Prostate gland (tissue), 2 donors: ENCODE measurements around the gene SORBS2. TPM values are rescaled to one million over a fixed set of nuclear protein-coding genes. Genes with fewer than 3 reads are reported as not detected.

ENCODE experiments used
- DNase-seq: peaks from one replicate; pipeline ENCODE4 v3.0.0-alpha.2; 2019; ENCODE audit warnings: low spot score
- H3K27ac ChIP-seq, 2 donors: fragments of 200-600 bp; sonication (generic); 2 replicates each; pipeline ENCODE4 v1.5.1; 2017 to 2019
- H3K27me3 ChIP-seq: fragments of 200-600 bp; sonication (generic); replicated peaks from 2 replicates; pipeline ENCODE4 v1.5.1; 2019; ENCODE audit not compliant: insufficient read depth
- H3K36me3 ChIP-seq, 2 donors: fragments of 200-600 bp; sonication (generic); 1 replicate in 1 of 2; 2 replicates in 1 of 2; pipeline versions ENCODE4 v1.5.1 to v1.8.1; 2017 to 2019
- H3K4me1 ChIP-seq: fragments of 200-600 bp; sonication (generic); replicated peaks from 2 replicates; pipeline ENCODE4 v1.5.1; 2019
- H3K4me3 ChIP-seq, 2 donors: fragments of 200-600 bp; sonication (generic); 2 replicates each; pipeline ENCODE4 v1.5.1; 2017 to 2019
- H3K9me3 ChIP-seq: fragments of 200-600 bp; sonication (generic); 2 replicates; pipeline ENCODE4 v1.5.1; 2017
- POLR2A ChIP-seq: fragments of 450-650 bp; IDR thresholded peaks from one replicate; pipeline ENCODE4 v1.6.1; 2016; ENCODE audit warnings: antibody characterized with exemption, mild to moderate bottlenecking
- POLR2AphosphoS5 ChIP-seq: sonication (generic); formaldehyde crosslinking; IDR thresholded peaks from one replicate; pipeline ENCODE4 v1.6.1; 2017; ENCODE audit warnings: antibody characterized with exemption
- WGBS: methylation state at CpG from one replicate; pipeline ENCODE4 v1.1.5; 2018; 5-methylcytosine and 5-hydroxymethylcytosine counted together
- intact Hi-C: fragments of 100-400 bp; cut with DNase I; formaldehyde crosslinking; loops from one replicate; pipeline ENCODE4 v1.14.2; 2022
- total RNA-seq, 2 donors: library from RNA; depleted of rRNA; stranded (reverse); fragments of >200 nt; gene quantifications; one replicate each; pipeline ENCODE4 v1.1.0, GENCODE V29; 2016
- TF ChIP-seq, protein P1 (sequence below), 4 experiments: fragments of 200-600 bp in 2 of 4; fragments of 450-650 bp in 2 of 4; sonication (generic) in 2 of 4; IDR thresholded peaks; 1 replicate in 3 of 4; 2 replicates in 1 of 4; pipeline ENCODE4 v1.5.1; 2016 to 2019; ENCODE audit warnings: antibody characterized with exemption in 4 of 4, mild to moderate bottlenecking in 2 of 4, moderate library complexity in 2 of 4

Gene SORBS2
- total RNA-seq, 2 donors from 2014 or later, result 175 to 242 TPM

DNA sequence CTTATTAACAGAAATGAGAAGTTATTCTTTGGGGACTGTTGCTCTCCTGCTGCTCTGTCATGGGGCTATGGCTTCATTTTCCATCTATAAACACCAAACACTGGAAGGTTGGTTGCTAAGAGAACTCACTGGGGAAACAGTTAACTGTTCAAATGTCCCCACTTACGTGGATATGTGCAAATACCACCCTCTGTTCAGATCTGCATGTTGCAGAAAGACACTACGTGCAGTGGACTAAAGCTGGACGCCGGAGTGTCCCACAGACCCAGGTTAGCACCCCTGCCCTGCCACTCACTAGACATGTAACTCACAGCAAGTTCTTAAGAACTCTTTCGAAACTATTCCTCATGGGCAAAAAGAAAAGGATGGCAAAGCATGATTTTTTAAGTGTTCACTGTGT lies 62.1 kb downstream of the SORBS2 start:
- DNase-seq, result no peak
- Histone ChIP-seq H3K27ac (no peak overlapping the region), H3K4me3 (no peak overlapping the region), H3K4me1 (no peaks in the 10 kb centered on the region), H3K27me3 (no peaks in the 10 kb centered on the region), H3K9me3 (no peaks in the 10 kb centered on the region), H3K36me3 (no peaks in the 10 kb centered on the region)
- WGBS, result 86% methylated on average over 5 of the region's 5 CpGs
- TF ChIP-seq POLR2AphosphoS5, result no peak
- no peak for TF ChIP-seq POLR2A
- TF ChIP-seq, protein P1, sequence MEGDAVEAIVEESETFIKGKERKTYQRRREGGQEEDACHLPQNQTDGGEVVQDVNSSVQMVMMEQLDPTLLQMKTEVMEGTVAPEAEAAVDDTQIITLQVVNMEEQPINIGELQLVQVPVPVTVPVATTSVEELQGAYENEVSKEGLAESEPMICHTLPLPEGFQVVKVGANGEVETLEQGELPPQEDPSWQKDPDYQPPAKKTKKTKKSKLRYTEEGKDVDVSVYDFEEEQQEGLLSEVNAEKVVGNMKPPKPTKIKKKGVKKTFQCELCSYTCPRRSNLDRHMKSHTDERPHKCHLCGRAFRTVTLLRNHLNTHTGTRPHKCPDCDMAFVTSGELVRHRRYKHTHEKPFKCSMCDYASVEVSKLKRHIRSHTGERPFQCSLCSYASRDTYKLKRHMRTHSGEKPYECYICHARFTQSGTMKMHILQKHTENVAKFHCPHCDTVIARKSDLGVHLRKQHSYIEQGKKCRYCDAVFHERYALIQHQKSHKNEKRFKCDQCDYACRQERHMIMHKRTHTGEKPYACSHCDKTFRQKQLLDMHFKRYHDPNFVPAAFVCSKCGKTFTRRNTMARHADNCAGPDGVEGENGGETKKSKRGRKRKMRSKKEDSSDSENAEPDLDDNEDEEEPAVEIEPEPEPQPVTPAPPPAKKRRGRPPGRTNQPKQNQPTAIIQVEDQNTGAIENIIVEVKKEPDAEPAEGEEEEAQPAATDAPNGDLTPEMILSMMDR (IDR thresholded peaks at IDR 0.05), result no peak
- intact Hi-C loops, result loop anchor here (10.0 kb wide), 1 partner anchor 925 kb away; the partner anchor contains the start of gene ACSL1

GRCh38 chr4:185748901-185749390 lies 63.0 kb downstream of the SORBS2 start:
- no peak overlapping the region for H3K27ac ChIP-seq
- TF ChIP-seq, protein P1 (IDR thresholded peaks at IDR 0.05), result no peak
- TF ChIP-seq POLR2AphosphoS5 (no peak), POLR2A (no peak)
- no peaks in the 10 kb centered on the region for H3K27me3 ChIP-seq
- H3K4me1 ChIP-seq, result no peaks in the 10 kb centered on the region
- H3K4me3 ChIP-seq, result no peak overlapping the region
- intact Hi-C loops, result no loop called here
- DNase-seq, result no peak
- H3K9me3 ChIP-seq, result no peaks in the 10 kb centered on the region
- H3K36me3 ChIP-seq, result no peaks in the 10 kb centered on the region
- WGBS, result 97% methylated on average over 3 of the region's 3 CpGs

DNA sequence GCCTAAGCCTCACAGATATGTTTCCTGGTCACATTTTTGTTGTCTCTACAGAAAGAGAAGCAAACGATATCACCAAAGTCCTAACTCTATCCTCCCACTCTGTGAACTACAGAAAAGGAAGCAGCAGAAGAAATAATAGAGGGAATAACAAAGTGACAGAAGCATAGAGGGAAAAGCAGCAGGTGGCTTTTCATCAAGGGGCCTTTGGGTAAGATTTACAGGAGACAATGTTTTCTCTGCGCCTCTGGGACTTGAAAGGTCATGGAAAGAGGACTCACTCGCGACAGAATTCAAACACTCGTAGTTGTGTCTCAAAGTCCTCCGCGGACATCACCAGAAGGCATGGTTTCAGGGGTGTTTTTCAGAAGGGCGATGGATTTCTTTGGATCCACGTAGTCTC lies 66.1 kb downstream of the SORBS2 start:
- intact Hi-C loops, result no loop called here
- Histone ChIP-seq H3K9me3 (no peaks in the 10 kb centered on the region), H3K36me3 (no peaks in the 10 kb centered on the region), H3K4me3 (no peak overlapping the region), H3K4me1 (no peaks in the 10 kb centered on the region), H3K27ac (no peak overlapping the region), H3K27me3 (no peaks in the 10 kb centered on the region)
- no peak for DNase-seq
- TF ChIP-seq, protein P1 (IDR thresholded peaks at IDR 0.05), result no peak
- TF ChIP-seq POLR2AphosphoS5, result no peak
- TF ChIP-seq POLR2A, result no peak
- 95% methylated on average over 9 of the region's 9 CpGs for WGBS

- Histone ChIP-seq H3K36me3 (no peaks in the 10 kb centered on the region), H3K9me3 (no peaks in the 10 kb centered on the region), H3K27me3 (no peaks in the 10 kb centered on the region), H3K27ac (no peak overlapping the region), H3K4me3 (no peak overlapping the region), H3K4me1 (no peaks in the 10 kb centered on the region)
- intact Hi-C loops, result no loop called here
- TF ChIP-seq, protein P1 (IDR thresholded peaks at IDR 0.05), result no peak
- TF ChIP-seq POLR2AphosphoS5 (no peak), POLR2A (no peak)
- WGBS, result 89% methylated on average over 9 of the region's 9 CpGs
- no peak for DNase-seq
Observed at GRCh38 chr4:185744946-185745345, 67.0 kb downstream of the SORBS2 start.

DNA sequence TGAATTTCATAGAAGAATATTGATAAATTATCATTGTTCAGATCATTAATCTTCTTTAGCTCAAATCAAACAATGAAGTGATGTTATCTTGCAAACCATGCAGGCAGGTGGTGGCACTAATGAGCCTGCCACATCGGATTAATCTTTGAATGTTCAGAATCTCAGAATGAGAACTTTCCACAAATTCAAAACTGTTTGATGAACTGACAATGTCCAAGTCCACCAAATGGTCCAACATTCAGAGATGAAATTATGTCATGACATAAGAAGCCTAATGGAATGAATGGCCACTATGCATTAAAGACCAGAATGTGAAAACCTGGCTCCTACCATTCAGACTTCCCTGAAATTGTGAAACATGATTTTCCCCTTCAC lies 67.5 kb downstream of the SORBS2 start:
- TF ChIP-seq POLR2AphosphoS5 (no peak), POLR2A (no peak)
- TF ChIP-seq, protein P1 (IDR thresholded peaks at IDR 0.05), result no peak
- intact Hi-C loops, result no loop called here
- Histone ChIP-seq H3K27me3 (no peaks in the 10 kb centered on the region), H3K27ac (no peak overlapping the region), H3K4me3 (no peak overlapping the region), H3K4me1 (no peaks in the 10 kb centered on the region), H3K9me3 (no peaks in the 10 kb centered on the region), H3K36me3 (no peaks in the 10 kb centered on the region)
- no peak for DNase-seq
- 90% methylated on average over 1 of the region's 1 CpG for WGBS
